Esophagus squamous epithelium (tissue), 4 donors: ENCODE measurements around the gene PROSER2.

Experiments
- CTCF ChIP-seq, 6 experiments: fragments of 450-650 bp in 4 of 6; fragments of 200-600 bp in 2 of 6; sonication (generic) in 2 of 6; IDR thresholded peaks; one replicate each; pipeline ENCODE4 v1.5.1; 2016 to 2019; ENCODE audit warnings: antibody characterized with exemption in 6 of 6, mild to moderate bottlenecking in 4 of 6, moderate library complexity in 4 of 6
- POLR2A ChIP-seq, 4 donors: fragments of 450-650 bp; IDR thresholded peaks; one replicate each; pipeline ENCODE4 v1.6.1; 2017; ENCODE audit warnings: antibody characterized with exemption in 4 of 4, mild to moderate bottlenecking in 4 of 4, moderate library complexity in 3 of 4

- TF ChIP-seq CTCF (IDR thresholded peaks at IDR 0.05) (no peak), POLR2A (IDR thresholded peaks at IDR 0.05) (no peak)
Measured at GRCh38 chr10:11902646-11903045, 79.5 kb downstream of the PROSER2 start.
